Non-pigmented ciliary epithelial cell (primary cell): ENCODE measurements around the gene SLC35E3.
A peak's percentile ranks its signal among the peaks of the same experiment; 100 is the strongest.

ENCODE experiments used
- DNase-seq: peaks from one replicate; pipeline ENCODE4 v3.0.0-alpha.2; 2010; ENCODE audit warnings: low read depth

SLC35E3 gene

DNA sequence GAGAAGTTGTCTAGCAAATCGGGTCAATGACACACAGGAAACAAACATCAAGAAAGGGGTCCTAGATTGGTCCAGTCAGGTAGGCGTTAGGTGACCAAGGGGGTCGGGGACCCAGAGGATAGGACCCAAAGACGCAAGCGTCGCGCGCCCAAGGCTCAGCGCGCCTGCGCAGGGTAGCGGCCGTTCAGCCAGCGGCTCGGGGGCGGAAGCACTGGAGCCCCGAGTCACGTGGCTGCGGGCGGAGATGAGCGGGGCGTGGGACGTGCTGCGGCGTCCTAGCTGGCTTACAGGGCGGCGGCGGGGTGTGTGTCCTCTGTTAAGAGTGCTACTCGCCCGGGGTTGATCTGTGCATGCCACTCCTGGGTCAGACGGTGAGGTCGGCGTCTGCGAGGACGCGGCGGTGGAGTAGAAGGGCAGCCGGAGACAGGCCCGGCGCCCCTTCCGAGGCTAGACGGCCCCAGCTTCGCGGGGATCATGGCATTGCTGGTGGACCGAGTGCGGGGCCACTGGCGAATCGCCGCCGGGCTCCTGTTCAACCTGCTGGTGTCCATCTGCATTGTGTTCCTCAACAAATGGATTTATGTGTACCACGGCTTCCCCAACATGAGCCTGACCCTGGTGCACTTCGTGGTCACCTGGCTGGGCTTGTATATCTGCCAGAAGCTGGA is at the start of gene SLC35E3:
SLC35E3 (plus strand) TSS at position 273 of the 668 bp plus-strand sequence; CDS start at position 475, 202 bp downstream.
- peak; percentile 34 for DNase-seq

GRCh38 chr12:68699486-68699885 is 46.5 kb upstream of the SLC35E3 start:
- DNase-seq, result no peak

DNA sequence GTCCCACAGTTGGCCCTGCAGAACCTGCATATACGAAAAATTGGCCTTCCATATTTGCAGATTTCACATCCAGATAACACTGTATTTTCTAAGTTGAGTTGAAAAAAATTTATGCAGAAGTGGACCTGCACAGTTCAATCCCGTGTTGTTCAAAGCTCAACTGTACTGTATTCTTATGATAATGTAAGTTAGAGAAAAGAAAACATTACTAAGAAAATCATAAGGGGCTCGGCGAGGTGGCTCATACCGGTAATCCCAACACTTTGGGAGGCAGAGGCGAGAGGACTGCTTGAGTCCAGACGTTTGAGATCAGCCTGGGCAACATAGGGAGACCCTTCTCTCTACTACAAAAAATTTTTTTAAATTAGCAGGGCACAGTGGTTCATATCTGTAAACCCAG is 18.2 kb upstream of the SLC35E3 start:
- DNase-seq, result no peak

DNA sequence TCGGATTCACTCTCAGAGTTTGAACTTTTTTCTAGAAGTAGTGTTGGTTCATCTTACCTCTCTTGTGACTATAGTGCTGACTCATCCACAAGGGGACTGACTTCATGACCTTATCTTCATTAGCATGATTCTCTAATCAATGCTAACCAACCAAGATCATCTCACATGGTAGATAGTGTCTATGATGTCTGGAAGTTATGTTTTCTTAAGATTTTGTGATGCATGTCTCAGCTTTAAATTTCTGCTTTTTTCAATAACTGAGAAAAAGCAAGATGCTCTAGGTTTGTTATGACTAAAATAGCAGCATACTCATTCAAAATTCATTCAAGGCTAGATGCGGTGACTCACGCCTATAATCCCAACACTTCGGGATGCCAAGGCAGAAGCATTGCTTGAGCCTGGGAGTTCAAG is 12.3 kb upstream of the SLC35E3 start:
- peak; percentile 53 for DNase-seq

- DNase-seq, result no peak
Measured at GRCh38 chr12:68739891-68740290, 6.1 kb upstream of the SLC35E3 start.

DNA sequence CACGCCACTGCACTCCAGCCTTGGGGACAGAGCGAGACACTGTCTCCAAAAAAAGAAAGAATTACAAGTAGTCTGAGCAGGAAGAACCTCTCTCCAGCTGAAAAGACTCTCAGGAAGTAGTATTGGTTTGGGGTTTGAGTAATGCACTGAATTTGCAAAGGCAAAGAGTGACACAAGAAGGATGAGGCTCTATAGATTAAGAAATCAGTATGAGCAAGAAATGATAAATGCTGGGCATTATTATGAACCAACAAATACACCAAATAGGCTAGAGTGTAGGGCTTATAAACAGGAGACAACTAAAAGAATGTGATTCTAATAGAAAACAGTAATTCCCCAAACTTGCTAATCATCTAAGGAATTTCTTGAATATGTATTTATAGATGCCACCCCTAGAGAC is 2.6 kb upstream of the SLC35E3 start:
- no peak for DNase-seq

- DNase-seq, result no peak
Measured at GRCh38 chr12:68745376-68745903, 536 bp upstream of the SLC35E3 start.

DNA sequence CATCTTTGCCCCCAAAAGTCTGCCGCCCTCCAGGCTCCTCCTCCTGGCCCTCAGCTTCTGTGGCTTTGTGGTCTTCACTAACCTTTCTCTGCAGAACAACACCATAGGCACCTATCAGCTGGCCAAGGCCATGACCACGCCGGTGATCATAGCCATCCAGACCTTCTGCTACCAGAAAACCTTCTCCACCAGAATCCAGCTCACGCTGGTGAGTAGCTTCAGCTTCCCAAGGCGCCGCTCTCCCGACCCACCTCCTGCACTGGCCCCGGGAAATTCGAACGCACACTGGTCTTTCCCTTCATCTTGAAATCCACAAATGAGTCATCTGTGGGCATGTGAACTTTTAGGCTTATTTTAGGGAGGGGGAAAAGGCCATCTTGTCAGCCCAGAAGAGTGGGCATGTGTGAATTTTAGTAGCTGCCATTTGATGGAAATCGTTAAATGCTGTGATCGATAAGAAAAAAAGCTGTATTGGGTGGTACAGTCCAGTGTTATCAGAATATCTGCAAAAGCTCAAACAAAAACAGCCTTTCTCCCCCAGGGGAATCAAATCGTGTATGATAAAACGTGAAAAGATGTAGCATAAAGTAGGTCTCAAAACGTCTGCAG is 700 bp downstream of the SLC35E3 start:
- DNase-seq, result no peak

DNA sequence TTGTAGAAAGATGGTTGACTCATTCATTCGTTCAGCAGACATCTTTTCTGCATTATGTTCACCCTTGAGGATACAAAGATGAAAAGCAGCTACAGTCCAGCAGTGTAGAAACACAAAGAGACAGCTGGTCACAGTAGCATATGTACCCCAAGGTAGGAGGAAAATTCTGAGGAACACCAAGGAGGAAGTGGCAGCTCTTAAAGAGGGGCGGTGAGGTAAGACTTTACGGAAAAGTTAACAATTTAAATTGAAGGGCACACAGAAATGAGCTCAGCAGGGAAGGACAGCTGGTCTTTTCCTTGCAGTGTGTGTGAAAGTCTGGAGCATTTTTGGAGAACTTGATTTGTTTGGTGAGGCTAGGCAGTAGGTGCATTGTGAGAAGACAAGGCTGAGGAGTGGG is 3.5 kb downstream of the SLC35E3 start:
- DNase-seq, result no peak

GRCh38 chr12:68749861-68750260 is 3.9 kb downstream of the SLC35E3 start:
- DNase-seq, result no peak

GRCh38 chr12:68750506-68750905 is 4.5 kb downstream of the SLC35E3 start:
- DNase-seq, result no peak

- DNase-seq, result no peak
Measured at GRCh38 chr12:68755536-68756243, 9.7 kb downstream of the SLC35E3 start.

- no peak for DNase-seq
Measured at GRCh38 chr12:68759852-68760251, 13.9 kb downstream of the SLC35E3 start.

DNA sequence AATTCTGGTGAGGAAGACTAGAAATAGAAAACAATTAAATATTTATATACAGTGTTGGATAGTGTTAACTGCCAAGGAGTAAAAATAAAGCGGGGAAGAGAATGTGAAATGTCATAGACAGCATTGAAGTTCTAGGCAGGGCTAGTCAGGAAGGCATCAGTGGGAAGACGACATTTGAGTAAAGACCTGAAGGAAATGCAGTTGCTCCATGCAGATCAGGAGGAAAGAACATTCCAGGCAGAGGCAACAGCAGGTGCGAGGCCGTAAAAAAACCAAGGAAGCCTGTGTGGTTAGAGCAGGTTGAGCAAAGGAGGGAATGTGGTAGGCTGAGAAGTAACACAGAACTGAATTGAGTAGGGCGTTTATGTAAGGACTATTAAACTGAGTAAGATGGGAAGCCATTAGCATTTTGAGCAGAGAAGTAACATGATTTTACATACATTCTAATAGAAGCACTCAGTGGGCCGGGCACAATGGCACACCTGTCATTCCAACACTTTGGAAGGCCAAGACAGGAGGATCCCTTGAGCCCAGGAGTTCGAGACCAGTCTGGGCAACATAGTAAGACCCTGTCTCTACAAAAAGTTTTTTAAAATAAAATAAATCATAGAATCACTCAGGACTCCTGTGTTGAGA is 14.9 kb downstream of the SLC35E3 start:
- DNase-seq, result no peak

GRCh38 chr12:68761442-68761812 is 15.5 kb downstream of the SLC35E3 start:
- no peak for DNase-seq

DNA sequence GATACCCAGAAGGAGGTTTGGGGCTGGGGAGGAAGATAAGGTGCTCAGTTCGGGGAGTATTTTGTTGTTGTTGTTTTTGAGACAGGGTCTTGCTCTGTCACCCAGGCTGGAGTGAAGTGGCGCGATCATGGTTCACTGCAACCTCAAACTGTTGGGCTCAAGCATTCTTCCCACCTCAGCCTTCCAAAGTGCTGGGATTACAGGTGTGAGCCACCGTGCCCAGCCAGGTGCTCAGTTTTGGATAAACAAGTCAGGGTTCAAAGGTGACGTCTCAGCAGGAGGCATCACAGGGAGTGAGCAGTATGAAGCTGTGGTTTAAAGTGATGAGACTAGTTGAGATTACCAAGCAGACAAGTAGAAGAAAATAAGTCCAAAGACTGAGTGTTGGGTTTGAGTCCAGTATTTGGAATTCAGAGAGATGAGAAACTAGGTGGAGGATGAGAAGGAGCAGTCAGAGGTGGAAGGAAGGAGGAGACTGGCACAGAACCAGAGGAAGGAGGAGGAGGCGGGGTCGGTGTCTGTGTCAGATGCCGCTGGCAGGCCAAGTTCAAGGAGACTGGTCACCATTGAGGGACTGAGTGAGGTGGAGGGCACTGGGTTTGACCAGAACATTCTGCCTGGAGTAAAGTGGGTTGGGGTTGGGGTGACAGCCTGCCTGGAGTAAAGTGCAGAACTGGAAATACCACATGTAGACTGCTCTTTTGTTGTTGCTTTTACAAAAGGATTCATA is 16.1 kb downstream of the SLC35E3 start:
- DNase-seq, result no peak

- no peak for DNase-seq
Measured at GRCh38 chr12:68762691-68763090, 16.7 kb downstream of the SLC35E3 start.

GRCh38 chr12:68765696-68766095 is 19.7 kb downstream of the SLC35E3 start:
- no peak for DNase-seq

DNA sequence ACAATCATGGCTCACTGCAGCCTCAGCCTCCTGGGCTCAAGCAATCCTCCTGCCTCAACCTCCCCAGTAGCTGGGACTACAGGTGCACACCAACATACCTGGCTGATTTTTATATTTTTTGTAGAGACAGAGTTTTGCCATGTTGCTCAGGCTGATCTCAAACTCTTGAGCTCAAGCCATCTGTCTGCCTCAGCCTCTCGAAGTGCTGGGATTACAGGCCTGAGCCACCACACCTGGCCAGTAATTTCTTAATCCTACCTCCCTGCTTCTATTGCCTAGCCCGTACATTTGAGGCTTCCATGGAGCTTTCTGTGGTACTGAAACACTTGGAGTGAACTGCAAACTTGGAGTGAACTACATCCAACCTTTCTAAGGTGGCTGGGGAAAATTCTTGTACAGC is 20.7 kb downstream of the SLC35E3 start:
- no peak for DNase-seq

- no peak for DNase-seq
Measured at GRCh38 chr12:68767191-68767590, 21.2 kb downstream of the SLC35E3 start.

- DNase-seq, result no peak
Measured at GRCh38 chr12:68768431-68768939, 22.5 kb downstream of the SLC35E3 start.

DNA sequence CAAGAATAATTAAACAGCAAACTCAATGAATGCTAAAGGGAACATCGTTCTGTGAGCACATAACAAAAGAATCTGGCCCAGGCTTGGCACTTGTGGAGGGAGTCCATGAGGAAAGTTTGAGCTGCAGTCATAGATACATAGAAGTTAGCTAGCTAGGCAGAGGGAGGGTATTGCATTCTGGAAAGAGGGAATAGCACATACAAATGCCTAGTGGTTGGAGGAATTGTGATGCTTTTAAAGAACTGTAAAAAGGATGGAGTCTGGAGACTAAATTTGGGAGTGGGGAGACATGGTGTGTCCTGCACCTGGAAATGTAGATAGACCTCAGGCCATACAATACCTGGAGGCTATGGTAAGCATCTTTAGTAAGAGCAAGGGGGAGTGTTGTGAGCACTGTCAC is 24.0 kb downstream of the SLC35E3 start:
- no peak for DNase-seq
